NCI-H146 (cell line): ENCODE results near the gene KRT79.

Experiments
- DNase-seq: peaks from one replicate; lab custom pipeline; 2025; lab: John Stamatoyannopoulos, UW

Gene KRT79

DNA sequence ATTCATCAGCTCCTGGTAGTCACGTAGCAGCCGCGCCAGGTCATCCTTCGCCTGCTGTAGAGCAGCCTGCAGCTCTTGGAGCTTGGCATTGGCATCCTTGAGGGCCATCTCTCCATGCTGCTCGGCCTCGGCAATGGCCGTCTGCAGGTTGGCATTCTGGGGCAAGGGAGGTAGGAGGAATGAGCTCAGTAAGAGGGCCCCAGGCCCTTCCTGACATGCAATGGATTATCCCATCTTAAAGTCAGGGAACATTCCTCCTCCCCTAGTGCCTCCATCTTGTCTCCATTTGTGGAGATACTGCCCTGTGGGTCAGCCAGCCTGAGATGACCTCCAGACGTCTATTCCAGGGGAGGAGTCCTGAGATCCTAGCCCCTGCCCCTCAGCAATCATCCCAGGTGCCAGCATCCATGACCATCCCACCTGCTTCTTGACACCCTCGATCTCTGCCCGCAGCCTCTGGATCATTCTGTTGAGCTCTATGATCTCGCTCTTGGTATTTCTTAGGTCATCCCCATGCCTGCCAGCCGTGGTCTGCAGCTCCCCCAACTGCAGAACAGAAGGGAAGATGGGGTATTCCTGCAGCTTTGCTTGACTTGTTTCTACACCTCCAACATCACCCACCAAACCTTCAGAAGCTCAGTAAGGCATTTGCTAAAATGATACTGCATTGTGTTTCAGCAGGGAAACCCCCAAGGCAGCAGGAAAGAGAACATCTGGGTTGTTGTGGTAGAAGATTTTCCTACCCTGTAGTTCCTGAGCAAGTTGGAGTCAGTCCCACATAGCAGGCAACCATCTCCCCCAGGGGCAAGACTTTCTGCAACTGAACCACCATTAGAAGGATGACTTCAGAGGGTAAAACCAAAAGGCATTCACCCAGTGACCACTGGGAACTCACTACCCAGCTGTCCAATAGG lies 42.6 kb downstream of the KRT79 start:
- no peak for DNase-seq

GRCh38 chr12:52790427-52791270 lies 43.5 kb downstream of the KRT79 start:
- DNase-seq: no peak

- DNase-seq: no peak
Measured at GRCh38 chr12:52789637-52790426, 44.3 kb downstream of the KRT79 start.

GRCh38 chr12:52788876-52789636 lies 45.1 kb downstream of the KRT79 start:
- no peak for DNase-seq

DNA sequence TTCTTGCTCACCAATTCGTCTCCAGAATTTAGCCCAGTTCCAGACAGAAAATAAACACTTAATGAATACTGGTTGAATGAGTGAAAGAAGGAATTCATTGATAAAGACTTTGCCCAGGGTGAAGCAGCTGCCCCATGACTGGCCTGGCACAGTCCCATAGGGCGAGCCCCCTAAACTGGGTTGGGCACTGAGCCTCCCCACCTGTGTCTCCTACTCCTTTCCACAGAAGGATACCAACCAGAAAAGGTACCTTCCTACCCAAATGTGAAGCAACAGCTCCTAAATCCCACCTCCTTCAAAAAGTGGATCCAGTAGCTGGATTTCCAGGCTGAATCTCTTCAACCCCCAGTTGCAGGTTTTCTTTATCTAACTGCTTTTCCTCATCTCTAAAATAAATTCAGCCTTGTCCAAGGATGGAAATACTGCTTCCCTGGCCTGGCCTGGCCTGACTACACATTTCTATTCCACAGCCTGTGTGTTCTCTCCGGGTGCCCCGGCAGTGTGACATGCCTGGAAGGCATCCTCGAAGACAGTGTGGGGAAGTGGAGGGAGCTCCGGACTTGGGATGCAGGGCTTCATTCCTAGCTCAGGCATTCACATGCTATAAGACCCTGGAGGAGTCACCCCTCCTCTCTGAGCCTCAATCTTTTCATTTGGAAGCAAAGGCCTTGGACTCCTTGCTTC lies 45.8 kb downstream of the KRT79 start:
- no peak for DNase-seq

DNA sequence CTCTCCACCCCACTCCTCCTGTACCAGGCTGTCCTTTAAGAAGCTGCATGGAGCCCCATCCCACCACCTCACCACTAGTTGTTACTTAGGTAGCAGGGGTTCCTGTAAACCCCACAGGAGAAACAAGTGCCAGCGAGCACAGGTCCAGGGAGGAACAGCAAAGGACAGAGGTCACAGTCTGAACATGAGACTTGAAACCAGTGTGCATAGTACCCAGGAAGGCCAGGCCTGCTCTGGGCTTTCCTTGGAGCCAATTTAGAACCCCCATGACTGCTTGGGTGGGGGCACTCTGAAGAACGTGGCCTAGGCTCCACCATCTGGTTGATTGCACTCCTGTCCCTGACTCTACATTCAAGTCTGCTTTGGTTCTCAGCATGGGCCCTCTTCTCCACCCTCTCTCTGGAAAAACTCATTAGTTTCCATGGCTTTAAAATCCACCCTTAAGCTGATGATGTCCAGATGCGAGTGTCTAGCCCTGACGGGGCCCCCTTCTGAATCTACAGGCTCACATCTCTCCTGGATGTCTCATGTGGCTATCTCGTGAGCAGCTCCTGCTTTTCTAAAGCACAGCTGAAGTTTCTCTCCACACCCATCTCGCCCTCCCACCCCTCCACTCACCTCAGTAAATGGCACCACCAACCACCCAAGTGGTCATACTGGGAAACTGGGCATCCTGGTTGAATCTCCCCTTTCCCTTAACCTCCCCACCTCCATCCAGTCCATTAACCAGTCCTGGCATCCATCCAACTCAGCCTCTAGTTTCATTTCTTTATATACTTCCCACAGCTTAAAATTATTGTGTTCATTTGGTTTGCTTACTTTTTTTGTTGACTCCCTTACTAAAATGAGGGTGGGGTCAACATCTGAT lies 46.6 kb downstream of the KRT79 start:
- no peak for DNase-seq

DNA sequence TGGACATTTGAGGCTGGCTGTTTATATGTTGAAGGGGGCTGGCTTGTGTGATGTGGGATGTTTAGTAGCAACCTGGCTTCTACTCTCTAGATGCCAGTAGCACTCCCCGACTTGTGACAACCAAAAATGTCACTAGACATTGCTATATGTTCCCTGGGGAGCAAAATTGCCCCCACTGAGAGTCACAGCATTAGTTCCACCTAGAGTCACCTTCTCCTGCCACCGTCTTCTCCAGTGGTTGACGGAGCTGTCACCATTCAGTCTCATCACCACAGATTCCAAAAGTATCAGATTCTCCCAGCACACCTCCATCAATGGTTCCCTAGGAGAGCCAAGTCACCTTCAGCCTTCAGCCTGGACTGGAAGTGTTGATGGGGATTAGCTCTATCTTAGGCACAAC lies 49.2 kb downstream of the KRT79 start:
- DNase-seq: no peak

DNA sequence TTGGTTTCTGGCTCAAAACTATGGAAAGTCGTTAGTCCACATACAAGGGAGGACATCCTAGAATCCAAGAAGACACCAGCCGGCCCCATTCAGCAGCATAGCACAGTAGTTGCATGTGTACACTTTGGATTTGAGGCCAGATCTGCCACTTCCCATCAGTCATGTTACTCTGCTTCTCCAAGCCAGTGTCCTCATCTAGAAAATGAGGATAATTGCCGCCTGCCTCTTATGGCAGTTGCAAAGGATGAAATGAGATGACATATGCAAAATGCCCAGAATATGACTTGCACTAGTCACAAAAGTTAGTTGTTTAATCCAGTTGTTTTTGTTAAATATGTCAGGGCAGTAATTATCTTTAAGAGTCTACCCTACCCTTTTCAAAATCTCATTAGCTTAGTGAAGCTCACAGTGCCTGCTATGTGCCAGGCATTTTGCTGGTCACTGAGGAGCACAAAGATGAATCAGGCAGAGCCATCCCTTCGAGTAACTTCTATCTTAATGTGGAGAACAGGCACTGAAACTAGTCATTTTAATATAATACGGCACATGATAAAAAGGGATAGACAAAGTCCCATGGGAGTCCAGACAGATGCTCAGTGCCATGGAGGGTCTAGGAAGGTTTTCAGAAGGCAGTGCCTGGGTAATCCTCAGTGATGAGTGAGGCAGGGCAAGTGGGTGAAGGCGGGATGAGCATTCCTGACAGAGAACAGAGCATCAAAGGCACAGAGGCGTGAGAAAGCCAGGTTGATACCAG lies 50.4 kb downstream of the KRT79 start:
- no peak for DNase-seq

- no peak for DNase-seq
Measured at GRCh38 chr12:52782502-52782901, 51.6 kb downstream of the KRT79 start.

GRCh38 chr12:52781399-52782082 lies 52.6 kb downstream of the KRT79 start:
- DNase-seq: no peak

- DNase-seq: no peak
Measured at GRCh38 chr12:52779914-52780313, 54.2 kb downstream of the KRT79 start.

DNA sequence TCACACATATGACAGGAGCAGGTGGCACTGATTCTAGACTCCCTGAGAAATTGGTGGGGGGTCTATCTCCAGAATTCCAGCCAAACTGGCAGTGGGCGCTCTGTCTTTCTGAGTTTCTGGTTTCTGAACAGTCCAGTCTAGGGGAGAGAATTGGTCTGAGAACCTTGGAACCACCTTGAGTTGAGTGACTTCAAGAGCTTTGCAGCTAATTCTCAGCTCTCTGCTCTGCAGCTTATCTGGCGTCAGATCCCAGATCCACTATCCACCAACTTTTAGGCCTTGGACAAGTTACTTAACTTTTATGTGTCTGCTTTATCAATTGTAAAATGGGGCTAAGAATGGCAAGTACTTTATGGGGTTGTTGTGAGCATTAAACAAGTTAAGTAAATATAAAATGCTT lies 55.3 kb downstream of the KRT79 start:
- DNase-seq: no peak

DNA sequence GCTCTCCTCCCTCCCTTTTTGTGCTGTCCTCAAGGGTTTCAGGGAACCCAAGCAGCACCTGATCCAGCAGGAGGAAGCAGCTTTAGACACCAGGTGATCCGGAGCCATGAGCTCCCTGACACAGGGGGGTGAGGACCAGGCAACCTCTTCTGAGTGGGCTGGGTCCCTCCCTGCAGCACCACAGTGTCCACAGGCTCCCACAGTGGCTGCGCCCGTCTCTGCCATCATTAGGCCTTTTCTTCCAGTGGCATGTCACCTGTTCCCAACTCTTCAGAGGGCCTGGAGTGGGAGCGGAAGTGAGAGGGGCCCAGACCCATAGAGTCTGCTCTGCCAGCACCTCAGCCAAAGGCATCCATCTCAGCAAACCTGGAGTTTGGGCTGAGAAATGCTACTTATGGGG lies 56.5 kb downstream of the KRT79 start:
- DNase-seq: no peak

GRCh38 chr12:52776913-52777395 lies 57.2 kb downstream of the KRT79 start, which contains the start of gene KRT76:
Gene KRT76, minus strand, starts transcription at chr12:52777345. Its CDS starts 54 bp downstream, at chr12:52777291.
- DNase-seq: no peak

DNA sequence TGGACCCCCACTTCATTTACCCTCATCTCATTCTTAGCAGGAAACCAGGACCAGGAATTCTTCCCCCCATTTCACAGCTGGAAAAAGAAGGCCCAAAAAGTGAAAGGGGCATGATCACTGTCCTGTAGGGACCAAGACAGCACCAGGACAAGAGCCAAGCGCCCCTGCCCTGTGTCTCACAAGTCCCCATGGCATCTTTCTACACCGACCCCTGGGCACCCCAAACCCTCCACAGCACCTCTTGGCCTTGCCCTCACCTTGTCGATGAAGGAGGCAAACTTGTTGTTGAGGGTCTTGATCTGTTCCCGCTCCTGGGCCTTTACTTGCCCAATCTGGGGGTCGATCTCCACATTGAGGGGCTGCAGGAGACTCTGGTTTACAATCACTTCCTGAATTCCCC lies 57.7 kb downstream of the KRT79 start:
- no peak for DNase-seq

DNA sequence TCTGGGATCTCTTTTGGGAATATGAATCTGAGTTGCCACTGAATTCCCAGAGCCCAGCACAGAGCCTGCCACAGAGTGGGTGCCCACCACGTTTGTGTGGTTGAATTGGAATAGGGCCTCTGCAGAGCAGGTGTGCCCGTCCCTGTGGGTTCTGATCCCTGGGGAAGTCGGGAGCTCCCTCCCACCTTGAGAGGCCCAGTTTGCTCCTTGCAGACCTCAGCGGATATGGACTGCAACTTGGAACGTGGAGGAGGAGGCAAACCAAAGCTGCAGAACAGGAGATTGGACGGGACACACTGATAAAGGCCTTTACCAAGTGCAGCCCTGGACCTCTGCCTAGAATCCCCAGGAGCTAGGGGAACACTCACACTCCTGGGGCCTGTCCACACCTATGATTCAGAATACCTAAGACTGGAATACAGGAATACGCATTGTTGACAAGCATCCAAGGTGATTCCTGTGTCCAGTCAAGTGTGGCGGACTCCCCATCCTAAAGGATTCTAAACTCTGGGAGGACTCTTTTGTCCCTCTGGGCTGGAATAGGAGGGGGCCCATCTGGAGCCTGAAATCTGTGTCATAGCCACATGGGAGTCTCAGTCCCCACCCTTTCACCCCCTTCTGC lies 59.4 kb downstream of the KRT79 start:
- DNase-seq: no peak

DNA sequence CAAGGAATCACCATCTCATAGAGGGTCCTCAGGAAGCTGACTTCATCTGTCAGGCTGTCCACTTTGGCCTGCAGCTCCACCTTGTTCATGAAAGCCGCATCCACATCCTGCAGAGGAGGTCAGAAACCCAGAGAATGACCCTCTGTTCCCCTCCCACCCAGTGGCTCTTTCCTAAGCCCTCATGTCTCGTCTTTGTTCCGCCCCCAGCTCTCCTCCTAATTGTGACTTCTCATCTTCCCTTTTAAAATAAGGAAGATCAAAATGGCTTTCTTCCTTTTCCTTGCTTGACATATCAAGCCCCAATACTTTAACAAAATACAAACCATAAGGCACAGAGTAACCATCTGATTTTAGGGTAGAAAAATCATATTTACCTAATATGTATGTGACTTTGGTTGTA lies 61.3 kb downstream of the KRT79 start:
- DNase-seq: no peak

- no peak for DNase-seq
Measured at GRCh38 chr12:52772188-52772587, 61.9 kb downstream of the KRT79 start.
